Inferior parietal cortex (tissue), 1 donor: Measurements from ENCODE around the gene KAT6B.

Source experiments
- DNase-seq: peaks from one replicate; pipeline ENCODE4 v3.0.0-alpha.2; 2016; ENCODE audit errors: extremely low spot score

Gene KAT6B

DNA sequence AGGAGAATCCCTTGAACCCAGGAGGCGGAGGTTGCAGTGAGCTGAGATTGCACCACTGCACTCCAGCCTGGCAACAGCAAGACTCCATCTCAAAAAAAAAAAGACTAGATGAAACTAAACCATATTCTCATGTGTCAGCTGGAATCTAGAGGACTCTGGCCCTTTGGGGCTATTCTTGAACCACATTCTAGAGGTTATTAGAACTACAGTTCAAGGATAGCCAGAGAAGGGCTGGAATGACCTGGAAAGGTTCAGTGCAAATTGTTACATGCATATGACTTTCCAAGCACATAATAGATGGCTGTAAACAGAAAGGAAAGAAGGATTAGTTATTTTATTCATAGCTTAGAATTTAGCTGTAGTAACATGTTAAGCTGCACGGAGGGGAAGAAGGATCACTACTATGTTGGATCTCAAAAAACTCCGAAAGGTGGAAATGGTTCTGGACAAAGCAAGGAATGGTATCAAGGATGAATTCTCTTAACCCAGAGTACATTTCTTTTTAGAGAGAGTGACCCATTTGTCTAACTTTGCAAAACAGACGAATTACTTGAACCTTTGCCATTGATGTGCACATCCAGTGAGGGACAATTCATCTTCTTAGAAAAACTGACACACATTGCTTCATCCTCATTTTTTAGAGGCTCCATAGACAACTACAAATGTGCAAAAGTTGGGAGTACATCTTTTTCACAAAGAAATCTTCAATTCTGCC lies 161.1 kb downstream of the KAT6B start:
- no peak for DNase-seq

DNA sequence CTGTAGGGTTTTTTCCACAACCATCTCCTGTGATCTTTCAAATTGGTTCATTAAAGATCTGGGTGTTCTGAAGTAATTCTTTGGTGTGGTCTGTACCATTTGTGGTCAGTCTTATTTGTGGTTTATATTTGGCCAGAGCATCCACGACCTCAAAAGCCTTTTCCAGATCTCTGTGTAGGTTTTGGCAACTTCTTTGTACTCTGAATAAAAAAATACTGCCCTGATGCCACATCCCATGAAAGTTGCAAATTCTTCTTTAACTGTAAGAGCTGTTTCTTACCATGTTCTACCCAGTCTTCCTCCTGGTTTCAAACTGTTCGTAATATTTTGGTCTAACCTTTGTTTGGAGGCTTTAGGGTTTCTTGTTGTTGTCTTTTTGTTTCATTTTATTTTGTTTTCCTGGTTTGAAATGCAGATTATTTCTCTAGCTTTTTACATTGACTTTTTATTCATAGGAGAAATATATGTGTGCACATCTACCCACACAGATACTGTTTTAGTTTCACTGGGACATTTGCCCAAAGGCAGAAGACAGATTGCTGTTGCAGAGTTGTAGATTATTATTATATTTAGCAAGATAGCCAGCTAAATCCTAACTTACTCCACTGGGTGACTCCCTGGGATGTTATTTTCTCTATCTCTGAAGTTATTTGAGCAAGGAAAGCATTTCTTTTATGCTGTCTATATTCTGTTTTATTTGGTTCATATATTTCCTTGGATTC lies 161.8 kb downstream of the KAT6B start:
- no peak for DNase-seq

DNA sequence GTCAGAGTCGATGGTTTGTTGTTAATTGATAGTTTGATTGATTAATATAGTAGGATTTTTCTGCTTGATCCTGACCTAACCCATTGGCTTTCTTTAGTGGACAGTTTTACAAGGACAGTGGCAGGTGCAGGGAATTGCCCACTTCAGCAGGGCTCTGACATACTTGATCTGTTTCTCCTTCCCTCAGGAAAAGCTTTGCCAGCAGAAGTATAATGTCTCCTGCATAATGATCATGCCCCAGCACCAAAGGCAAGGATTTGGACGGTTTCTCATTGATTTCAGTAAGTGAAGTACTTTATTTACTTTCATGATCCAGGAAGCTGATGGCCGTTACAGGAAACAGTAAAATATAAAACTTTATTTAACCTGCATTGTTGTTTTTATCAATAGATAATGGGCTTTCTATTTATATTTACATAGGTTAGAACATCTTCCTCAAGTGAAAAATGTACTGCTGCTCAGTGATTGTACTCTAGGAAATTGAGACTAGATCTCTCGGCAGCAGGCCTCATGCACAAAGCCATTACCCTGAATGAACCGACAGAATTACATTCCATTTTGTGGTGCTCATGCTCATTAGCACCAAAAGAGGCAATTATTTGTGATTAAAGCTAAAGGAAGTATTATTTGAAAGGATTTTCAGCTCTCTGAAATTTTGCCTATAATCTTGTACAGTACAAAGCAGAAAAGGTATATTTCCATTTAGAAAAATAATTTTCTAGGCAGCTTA lies 162.6 kb downstream of the KAT6B start:
- no peak for DNase-seq

DNA sequence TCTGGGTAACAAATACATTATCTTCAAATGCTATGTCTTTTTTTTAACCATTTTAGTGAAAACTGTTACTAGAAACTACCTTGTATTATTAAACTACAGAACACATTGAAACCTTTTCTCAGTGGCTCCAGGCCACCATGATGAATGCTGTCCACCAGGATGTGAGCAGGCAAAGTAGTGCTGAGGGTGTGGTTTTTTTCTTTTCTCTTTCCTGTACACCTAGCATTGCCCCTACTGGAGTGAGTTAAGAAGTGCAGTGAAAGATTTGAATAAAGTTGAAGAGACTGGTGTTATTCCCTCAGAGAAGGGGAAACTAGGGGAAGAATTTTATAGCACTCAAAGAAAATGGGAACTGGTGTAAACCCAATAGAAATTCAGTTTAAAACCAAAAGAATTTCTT lies 165.0 kb downstream of the KAT6B start:
- DNase-seq, result no peak

DNA sequence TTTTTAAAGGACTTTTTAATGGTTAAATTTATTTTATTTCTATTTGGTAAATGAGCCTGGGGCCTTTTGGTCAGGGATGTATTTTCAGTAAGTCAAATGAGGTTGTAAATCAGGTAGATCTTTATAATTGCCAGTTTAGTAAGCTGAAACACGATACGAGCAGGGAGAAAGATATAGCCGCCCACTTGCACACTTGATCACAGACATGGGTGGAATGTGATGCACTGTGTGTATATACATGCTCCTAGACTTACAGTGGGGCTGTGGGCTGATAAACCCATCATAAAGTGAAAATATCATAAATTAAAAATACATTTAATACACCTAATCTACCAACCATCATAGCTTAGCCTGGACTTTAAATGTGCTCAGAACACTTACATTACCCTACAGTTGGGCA lies 165.7 kb downstream of the KAT6B start:
- DNase-seq, result no peak

DNA sequence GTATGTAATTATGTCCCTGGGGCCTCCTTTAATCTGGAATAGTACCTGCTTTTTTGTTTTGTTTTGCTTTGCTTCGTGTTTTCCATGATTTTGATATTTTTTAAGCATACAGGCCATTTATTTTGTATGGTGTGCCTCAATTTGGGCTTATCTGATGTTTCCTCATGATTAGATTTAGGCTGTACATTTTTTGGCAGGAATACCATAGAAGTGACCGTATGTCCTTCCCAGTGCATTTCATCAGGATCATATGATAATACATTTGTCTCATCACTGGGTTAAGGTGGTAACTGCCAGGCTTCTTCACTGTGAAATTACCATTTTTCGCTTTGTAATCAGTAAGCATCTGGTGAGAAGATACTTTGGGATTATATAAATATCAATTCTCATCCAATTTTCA lies 167.2 kb downstream of the KAT6B start:
- no peak for DNase-seq

DNA sequence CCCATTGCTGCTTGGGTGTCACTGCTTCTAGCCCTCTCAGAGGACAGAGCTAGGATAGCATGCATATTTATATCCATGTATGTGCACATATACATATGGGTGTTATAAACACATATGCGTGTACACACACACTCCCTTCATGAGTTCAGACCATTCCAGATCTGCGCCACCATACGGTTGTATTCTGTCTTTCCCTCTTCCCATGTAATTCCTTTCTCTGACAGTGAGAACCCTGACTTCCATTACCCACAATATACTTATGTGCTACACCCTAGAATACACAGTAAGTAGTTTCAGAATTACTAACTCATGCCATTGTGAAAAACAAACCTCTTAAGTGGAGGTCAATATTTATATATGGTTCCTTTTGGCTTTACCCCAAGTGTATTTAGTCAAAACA lies 168.5 kb downstream of the KAT6B start:
- DNase-seq, result no peak

DNA sequence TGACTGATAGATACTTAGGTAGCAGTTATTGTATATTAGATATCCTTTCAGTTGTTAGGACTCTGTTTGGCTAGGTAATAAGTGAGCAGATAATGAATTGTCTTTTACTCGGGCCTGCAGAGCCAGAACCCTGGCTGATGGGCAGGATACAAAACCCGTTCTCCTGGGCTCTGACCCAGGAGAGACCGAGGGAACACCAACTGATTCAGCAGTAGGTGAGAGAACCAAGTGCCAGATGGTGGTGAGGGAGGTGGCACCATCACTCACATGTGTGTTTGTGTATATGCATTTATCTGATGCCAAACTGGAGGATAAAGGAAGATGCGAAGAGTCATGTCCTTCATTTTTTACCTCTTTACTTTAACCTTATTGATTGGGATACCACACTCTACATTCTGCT lies 169.4 kb downstream of the KAT6B start:
- DNase-seq, result no peak

DNA sequence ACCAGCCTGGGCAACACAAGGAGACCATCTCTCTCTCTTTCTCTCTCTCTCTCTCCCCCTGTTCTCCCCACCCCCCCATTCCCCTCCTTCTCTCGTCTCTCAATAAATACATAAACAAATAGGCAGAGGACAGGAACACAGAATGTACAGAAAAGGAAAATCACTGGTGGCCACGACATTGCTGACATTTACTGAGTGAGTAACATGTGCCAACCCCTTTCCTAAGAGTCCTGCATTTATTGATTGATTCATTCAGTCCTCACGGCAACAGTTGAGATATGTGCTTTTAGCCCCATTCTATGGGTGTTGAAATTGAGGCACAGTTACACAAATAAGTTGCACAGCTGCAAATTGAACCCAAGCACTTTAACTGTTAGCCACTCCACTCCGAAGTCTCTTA lies 170.8 kb downstream of the KAT6B start:
- no peak for DNase-seq

DNA sequence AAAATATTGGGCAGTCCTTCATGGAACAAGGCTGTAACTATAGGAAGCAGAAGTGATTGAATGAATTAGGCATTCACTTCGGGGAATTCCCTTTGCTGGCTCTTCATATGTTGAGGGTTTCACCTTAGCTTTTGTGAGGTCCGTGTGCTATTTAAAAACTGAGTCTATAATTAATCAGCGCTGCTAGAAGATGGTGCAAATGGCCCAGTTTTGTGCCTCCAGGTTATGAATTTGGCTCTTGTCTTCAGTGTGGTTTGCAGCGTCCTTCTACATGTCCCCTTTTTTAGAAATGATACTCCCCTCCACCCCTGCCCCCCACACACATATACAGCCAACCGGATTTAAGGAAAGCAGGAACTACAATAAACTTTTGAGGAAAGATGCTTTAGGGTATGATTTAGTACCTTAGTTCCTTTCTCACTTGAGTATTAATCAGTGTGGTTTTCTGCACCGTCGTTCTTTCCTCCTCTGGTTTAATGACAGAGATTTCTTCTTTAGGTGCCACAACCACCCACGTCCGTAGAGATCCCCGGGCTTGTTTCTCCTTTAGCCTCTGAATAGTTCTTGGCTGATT lies 174.4 kb downstream of the KAT6B start:
- no peak for DNase-seq

DNA sequence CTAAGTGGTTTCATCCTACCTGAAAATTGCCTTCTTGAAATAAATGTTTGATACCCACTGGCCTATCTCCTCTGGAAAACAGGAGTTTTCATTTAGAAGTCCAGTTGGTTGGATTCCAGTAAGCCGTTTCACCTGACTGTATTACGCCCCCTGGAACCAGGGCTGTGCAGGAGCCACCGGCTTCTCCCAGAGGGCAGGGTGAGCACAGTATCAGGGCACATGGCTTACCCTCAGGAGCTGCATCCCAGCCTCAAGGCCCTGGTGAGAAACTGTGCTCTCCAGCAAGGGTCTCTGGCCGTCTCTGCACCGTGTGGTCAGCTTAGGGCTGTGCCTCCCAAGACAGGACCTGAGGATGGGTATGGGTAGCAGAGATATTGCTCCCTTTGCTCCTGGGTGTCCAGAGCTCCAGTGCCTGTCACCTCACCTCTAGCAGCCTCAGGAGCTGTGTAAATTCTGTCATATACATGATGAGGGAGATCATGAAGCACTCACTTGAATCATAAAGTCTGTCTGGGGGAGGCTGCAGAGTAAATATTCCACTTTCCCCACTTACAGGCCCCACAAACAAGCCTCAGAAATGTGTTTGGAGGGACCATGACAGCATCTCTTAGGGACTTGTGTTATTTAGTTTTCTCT lies 175.4 kb downstream of the KAT6B start:
- DNase-seq, result no peak

DNA sequence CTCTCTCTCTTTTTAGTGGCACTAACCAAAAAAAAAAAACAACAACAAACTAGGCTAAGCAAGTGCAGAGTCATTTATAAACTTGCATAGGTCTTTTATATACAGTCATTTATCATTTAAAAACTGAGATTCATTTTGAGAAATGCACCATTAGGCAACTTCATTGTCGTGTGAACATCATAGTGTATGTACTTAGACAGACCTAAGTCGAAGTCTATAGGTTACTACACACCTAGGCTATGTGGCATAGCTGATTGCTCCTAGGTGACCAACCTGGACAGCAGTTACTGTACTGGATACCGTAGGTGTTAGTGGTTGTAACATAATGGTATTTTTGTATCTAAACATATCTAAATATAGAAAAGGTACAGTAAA lies 175.9 kb downstream of the KAT6B start:
- DNase-seq, result no peak

DNA sequence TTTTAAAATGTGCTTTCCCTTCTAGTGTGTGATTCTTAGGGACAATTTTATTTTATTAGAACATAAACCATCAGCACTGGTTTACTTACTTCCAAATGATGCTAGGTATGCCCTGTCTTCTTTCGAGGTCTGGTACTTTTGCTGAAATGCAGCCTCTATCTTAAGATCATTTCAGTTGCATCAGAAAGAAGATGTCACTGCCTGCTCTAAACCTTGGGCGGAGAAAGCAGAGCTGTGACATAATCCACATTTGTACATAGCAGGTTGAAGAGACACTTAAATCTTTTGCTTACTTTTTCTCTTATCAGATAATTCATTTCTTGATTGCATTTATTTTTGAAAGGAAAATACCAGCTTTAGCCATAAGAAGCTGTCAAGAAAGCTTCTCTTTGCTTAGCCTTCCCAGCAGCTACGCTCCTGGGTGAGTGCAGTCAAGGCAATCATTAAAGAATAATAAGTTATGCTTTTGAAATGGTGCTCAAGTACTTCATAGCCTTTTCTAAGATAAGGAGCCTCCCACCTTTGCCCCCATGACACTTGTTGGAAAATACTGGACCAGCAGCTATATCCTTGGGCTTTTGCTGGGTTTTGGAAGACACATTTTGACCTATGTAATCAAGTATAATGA lies 176.7 kb downstream of the KAT6B start:
- DNase-seq, result no peak

DNA sequence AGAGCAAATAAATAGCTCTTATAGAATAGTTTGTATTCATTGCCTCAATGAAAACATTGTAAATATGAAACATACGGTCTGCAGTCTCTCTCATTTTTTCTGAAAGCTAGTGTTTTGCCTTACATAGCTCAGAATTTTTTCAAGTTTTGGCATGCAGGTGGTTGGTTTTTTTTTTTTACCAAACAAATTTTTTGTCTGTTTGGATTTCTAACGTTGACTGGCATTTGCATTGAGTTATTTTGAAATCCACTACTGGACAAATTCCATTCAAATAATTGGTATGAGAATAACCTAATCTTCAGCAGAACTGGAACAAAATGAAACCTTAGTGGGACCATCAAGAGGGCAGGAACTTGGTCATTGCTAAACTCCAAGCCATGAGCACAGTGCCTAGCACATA lies 177.5 kb downstream of the KAT6B start:
- no peak for DNase-seq

DNA sequence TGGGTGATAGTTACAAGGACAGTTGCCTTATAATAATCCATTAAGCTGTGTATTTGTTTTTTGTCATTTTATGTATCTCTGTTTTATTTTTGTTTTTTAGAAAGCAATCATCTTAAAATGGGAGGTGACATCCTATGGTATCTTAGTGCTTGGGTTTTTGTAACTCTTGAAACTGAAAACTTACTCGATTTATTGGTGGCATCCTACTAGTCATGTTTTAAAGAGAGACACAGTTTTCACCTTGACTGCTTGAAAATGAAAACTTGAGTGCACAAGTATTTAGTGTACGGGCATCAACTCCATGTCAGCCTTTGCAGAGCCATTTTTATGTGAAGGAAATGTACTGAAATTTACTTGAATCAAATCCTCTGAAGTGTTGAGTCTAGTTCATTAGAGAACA lies 181.2 kb downstream of the KAT6B start:
- no peak for DNase-seq

DNA sequence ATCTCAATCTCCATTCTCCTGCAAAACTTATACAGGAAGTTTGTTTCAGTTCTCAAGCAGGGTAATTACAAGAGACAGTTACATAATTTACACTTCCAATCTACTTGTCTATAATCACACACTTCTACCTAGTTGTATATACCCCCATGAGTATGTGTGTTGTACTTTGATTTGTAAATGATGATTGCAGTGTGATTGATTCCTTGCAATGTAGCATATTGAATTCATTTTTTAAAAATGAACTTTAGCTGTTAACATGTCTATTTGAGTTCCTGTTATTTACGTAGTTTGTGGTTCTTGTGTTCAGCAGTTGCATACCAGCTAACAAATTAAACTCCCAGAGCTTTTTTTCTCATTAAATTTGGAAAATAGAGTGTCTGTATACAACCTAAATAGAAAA lies 182.6 kb downstream of the KAT6B start:
- DNase-seq, result no peak

DNA sequence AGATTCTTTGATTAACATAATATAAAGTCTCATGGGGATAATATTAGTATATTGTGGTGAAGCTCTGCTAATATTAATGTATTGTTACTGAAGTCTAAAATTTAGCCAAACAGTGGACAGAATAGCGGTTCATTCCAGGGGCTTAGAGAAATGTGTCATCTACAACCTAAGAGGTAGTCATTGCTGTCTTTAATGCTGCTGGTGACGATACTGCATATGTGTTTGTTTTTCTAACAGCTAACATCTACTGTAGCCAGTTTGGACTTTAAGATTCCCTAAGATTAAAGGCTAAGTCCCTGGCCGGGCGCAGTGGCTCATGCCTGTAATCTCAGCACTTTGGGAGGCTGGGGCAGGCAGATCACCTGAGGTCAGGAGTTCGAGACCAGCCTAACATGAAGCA lies 183.0 kb downstream of the KAT6B start:
- DNase-seq, result no peak

DNA sequence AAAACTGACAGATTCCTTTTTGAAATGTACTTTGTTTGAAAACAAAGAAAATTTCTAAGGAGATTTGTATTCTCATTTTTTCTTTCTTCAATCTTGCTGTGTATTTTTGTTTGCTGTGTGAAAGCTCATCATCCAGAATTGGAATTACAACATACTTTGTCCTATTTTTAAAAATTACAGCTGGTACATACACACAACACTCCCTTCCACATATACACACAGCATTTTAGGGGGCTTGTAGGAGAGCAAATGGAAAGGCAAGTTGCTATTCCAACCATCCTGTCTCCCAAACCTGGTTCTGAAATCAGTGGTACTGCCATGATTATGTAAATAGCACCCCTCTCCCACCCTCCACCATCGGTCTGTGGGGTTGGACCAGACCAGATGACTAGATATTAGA lies 184.0 kb downstream of the KAT6B start:
- DNase-seq, result no peak

DNA sequence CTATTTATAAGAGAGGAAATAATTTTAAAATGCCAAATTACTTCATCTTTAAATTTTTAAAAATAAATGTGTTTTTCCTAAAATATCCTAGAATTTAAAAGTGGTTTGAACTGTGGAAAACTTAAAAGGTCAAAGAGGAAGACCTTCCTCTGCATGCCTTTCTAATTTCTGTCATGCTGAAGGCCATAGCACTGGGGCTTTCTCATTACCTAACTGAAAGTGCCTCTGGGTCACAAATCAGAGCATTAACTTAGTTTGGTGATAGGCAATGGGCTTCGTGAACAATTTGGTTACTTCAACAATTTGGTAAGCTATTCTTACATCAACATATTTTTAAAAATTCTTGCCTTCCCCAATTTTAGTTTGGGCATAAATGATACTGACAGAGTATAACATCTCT lies 184.8 kb downstream of the KAT6B start:
- no peak for DNase-seq

DNA sequence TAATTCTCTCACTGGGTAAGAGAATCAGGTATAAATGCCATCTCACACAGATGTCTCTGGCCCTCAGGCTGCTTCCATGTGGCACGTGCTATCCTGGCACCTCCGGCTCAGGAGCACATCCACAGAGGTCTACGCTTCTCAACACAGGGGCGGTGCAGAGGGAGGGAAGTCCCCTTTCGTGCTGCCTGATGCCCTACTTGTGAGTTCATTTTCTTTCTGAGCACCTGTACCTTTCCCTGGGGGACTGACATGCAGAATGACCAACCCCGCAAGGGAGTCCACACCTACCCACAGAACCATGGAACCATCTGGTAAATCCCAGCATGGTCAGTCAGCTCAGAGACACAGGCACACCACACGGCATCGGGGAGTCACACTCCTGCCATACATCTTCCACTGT lies 186.1 kb downstream of the KAT6B start:
- DNase-seq, result no peak

DNA sequence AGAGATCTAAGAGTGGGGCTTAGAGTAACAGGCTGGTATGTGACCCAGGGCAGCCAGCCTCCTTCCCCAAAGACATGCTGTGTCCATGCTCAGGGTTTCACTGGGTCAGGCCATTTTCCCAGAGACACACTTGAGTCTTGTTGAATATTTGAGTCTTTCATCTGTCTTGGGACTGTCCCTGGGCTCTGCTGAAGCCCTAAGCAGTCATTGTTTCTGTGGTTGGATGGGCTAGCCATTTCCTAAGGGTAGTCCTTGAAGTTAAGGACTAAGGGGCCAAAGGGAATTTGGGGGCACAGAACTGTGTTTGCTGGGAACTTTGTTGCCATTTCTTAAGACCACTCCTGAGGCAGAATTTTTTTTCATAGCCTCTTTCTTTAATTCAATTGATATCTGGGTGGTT lies 186.6 kb downstream of the KAT6B start:
- DNase-seq, result no peak

DNA sequence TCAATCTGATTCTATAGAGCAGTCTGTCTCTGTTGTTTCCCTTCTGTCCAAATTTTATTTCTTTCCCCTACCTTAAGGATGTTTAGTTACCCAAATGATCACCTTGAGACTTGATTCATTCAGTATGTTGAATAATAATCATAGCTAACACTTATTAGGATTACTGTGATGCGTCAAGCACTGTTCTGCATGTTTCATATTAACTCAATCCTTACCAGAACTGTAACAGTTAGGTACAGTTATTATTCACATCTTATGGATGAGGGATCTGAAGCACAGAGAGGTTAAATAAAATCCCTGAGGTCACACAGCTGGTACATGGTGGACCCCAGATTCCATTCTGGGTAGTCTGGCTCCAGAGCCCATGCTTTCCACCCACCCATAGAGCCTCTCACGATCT lies 187.1 kb downstream of the KAT6B start:
- DNase-seq, result no peak
